NCI-H2081 (cell line): ENCODE measurements around the gene CHCHD6.

Experiments
- DNase-seq, 2 experiments: peaks; one replicate each; lab custom pipeline; 2025; lab: John Stamatoyannopoulos, UW

CHCHD6 gene

DNA sequence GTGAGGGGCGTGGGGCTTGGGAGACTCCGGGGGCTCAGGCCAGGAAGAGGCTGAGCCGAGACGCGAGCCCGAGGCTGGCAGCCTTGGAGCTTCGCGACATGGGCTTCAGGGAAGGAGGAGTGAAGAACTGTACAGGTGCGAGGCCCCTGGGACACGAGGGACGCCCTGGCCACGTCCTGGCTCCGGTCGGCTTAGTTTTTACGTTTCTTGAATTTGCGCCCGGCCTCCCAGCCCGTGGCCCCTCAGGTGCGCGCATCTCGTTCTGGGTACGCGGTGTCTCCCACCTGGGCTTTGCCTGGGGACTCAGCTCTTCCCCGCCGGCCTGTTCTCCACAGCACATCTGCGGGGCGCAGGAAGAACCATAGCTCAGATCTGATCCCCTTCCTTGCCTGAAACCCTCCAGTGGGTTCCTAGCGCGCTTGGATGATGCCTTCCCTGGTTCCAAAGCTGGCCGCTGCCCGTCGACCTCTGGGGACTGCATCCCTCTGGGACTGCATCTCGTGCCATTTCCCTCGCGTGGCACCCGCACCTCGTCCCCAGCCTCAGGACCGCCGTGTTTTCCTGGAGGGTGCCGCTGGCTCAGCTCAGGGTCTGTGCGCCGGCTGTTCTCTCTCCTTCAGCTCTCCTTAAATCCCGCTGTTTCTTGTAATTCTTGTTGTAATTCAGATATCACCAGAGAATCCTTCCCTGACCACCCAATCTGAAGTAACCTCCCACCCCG, 614 bp downstream of the CHCHD6 start:
- DNase-seq, result peak in 1 of 2 experiments; percentile 51

DNA sequence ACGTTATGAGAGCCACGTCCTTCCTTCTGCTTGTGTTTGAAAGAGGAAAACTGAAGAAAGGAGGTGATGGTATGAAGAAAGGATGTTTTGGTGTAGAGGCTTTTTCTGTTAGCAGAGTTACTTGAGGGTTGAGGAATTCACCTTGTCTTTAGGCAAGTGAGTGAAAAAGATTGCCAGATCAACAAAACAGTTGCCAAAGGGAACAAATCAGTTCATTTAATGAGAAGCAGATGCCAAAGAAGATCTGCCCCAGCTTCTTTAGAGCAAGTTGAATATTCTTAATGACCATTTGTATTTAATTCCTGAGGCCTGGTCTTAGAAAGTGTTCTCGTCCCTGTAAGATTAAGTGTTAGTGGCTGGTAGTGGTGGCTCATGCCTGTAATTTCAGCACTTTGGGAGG, 2.6 kb downstream of the CHCHD6 start:
- DNase-seq, result no peak

DNA sequence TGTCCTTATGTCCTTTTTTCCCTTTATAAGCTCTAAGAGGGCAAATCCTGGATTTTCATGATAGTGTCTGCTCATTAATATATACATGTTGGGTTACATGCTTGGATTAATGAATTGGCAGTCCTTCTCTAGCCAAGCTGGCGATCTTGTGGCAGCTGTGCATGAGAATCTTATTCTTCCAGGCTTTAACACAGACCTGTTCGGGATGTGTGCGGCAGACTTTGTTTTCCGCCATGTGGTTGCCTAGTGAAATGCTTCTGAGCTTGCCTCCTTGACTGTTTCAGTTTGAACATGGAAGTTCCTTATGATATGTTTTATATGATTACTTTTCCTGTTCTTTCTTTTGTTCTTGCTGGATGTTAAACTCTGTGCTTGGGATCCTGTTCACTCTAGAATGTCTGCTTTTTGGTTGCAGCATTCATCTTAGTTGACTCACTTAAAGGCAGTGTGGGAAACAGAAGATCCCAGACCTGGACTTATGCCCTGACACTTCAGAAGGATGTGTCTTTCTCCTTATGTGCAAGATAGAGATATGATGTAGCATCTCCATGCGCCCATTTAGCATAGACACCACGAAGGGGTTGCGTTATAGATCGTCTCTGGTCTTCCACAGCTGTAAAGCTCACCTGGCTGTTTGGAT, 7.2 kb downstream of the CHCHD6 start:
- DNase-seq, result no peak

DNA sequence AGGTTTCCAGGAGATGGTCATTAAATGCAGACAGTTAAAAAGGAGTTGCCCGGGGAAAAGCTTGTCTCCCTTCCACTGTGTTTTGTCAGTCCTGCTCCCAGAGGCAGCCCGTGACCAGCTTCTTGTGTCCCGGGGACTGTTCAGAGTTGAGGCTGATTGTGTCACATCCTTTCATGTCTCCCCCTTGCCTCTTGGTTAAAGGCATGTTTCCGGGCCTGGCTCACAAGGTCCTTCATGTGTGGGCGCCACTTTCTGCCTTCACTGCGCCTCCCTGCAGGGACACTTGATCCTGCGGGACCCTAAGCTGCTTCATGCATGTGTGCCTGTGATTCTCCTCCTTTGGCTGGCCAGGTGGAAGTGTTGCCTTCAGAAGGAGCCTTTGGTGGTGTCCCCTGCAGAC, 9.2 kb downstream of the CHCHD6 start:
- DNase-seq, result no peak

DNA sequence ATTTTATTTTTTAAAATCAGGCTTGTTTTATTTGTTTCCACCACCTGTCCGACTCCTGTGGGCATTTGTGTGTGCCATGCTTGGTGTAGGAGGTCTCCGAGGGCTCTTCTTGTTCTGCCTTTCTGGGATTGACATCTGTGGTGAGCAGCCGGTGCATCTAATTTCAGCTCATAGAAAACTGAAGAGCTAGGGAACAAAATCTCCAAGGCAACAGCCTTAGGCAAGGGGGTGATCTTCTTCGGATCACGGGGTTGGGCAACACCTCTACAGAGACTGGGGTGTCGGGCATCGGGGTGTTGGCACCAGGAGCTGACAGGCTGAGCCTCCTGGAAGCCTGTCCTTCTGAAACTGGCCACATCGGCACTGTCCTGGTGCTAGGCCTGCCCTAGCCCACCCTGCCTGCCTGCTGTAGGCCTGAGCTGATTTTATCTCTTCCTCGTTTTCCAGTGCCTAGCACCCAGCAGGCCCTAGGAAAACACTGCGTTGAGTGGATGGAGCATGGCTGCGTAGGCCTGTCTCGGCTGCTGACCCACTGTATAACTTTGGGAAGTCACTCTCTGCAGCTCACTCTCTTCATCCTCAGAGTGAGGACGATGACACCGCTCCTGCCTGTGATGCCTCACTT, 10.3 kb downstream of the CHCHD6 start:
- DNase-seq, result no peak

DNA sequence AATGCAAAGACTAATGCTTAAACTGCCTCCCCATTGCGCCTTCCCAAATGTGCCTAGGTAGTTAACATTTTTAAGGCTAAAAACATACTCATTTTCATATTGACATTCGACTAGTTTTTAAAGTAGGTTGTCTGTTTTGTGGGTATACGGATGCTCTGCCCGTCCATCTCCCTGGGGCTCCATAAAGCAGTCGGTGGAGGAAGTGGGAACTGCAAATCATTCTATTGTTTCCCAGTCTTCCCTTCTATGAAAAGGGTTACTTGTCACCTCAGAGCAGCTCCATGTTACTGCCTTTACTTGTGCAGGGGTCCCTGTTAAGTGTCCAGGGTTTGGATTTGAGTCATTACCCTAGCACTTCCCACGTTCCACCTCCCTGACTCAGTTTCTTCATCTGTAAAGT, 10.9 kb downstream of the CHCHD6 start:
- DNase-seq, result no peak

DNA sequence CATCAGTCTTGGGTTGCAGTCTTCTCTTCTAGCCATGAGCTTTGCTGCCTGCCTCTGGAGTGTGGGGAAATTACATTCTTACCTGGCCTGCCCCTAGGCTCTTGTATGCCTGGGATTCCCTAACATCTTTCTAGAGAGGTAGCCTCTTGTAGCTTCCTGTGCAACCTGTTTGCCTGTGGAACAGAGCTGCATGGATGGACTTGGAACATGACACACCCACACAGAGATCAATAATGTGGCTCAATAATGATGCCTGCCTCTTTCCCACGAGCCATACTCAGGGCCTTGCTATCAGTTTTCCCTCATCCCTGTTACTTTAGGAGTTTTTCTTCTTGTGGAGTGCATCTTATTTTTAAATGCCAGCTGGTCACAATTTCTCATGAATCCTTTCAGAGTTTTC, 11.4 kb downstream of the CHCHD6 start:
- no peak for DNase-seq

DNA sequence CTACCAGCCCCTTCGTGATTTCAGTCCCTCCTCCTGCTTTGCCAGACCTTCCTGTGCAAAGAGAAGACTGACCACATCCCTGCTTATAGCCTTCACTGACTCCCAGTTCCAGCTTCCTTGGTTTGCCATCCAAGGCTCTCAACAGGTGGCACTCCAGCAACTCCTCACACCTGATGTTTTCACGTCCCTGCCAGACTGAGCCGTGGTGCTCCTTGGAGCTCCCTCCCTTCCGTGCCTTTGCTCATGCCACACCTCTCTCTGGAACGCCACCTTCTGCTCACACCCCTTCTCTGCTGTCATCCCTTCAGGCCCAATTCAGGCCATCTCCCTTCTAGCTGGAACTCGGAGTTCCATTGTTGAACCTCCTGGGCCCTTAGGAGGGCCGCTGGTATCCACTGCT, 12.0 kb downstream of the CHCHD6 start:
- no peak for DNase-seq

DNA sequence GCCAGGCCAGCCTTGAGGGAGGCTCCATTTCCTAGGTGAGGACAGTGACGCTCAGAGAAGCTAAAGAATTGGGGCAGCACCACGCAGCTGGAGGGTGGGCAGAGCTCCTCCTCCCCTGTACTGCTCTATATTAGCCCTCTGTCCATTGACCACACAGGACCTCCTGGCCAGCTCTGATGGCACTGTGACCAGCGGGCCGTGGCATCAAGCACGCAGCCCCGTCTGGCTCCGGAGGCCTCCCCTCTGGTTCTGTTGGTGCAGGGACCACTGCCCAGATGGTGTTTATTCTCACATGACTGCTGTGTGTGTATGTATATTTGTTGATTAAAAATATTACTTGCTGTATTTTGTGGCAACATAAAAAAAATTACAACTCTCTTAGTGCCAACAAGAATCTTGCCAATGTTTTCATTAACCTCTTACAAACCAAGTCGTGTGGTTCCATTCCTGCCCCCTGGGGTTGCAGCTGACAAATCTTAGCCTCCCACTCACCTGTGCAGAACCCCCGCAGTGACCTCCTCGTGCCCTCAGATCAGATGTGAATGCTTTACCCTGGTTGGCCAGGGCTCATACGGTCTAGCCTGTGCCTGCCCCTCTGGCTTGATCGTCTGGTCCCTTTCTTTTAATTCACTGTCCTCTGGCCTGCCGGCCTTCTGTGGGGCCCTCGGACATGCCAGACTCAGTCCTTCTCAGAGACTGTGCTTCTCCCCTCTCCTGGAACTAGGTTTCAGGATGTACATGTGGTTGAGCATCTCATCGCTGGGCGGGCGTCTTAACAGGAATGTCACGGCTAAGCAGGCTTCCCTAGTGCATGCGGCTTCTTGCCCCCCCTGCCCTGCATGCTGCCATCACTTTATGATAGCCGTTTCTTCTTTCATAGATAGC, 14.8 kb downstream of the CHCHD6 start:
- DNase-seq, result no peak

DNA sequence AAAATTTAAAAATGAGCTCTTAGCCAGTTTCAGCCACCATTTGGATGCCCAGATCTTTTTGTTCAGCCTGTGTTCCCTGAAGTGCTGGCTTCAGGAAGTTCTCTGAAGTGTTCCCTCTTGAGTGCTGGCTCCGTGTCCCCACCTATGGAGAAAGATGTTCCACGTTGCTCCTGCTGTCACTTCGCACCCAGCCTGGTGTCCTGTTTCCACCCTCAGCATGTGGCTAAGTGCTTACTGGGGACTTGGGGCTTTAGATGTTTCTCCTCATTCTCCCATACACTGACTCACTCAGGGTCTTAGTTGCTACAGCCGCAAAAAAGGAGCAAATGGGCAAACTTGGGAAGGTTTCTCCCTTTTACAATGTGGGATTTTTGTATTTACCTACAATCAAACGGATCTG, 16.6 kb downstream of the CHCHD6 start:
- no peak for DNase-seq

DNA sequence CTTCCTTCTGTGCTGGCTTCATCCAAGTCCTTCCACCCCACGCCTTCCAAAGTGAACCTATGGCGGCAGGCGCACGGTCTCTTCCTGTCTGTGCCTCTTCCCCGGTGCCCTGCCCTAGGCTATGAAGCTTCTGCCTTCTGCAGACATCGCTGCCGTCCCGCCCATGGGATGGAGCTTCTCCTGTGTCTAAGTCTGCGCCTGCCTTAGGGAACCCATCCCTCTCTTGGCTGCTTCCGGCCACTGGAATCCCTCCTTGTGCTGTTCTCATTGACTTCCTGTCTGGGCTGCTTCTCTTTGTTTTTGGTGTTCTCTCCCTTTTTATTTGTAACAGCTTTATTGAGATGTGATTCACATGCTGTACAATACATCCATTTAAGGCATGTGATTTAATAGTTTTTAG, 17.2 kb downstream of the CHCHD6 start:
- no peak for DNase-seq

DNA sequence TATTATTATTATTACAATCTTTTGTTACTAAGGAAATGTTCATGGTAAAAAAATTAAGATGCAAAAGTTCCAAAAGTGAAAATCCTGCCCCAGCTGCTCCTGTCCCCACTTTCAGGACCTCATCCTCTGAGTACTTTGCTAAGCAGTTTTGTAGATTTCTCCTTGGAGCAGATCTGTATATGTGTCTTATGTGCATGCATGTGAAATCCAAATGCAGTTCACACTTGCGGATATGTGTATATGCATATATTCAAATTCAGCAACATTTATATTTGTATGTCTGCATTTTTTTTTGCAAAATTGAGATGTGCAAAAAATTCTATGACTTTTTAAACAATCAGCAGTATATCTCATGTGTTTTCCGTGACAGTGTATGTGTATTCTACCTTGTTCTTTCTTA, 19.2 kb downstream of the CHCHD6 start:
- no peak for DNase-seq

DNA sequence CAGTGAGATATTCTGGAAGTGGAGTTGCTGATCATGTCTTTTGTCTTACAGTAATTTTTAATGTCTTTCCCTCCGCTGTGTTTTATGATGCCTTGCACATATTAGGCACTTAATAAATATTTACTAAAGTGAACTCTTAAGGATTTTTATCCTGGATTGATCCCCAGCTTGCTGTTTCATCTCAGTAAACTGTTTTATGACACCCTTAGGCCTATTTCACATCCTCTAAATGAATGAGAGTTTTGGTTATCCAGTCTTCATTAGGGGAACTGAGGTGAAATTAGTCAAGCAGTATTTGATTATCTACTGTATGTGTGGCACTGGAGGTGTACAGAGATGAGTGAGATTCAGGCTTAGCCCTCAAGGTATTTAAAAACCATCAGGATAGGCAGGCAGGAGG, 19.8 kb downstream of the CHCHD6 start:
- no peak for DNase-seq

DNA sequence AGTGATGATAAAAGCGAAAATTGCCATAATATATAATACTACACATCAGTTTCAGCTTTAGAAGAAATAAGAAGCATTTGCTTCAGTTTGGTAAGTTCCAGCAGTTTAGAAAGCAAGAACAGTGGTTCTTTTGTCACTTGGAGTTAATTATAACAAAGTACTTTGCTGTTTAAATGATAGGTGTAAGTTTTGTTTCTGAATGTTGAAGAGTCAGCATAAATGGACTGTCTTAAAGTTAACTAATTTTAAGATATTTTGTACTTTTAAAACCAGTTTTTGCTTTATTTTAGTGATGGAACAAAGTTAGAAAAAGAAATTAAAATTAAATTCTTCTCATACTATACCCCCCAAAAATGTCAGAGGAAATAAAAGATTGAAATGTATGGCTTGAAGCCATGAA, 24.6 kb downstream of the CHCHD6 start:
- DNase-seq, result no peak

DNA sequence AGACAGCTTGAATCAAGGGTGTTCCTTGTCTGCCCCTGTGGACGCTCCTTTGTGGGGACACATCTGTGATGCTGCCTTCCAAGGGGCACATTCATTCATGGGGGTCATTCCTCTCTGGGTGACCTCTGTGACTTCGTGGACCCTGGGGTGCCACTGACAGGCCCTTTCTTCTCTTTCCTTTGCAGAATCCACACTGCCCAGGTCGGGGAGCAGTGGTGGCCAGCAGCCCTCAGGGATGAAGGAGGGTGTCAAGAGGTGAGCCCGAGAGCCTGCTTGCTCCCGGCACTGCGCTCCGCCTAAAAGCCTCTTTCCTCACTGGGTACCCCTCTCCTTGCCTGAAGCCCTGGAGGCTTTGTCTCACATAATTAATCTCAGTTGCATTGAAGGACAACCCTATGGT, 26.3 kb downstream of the CHCHD6 start:
- DNase-seq, result no peak

DNA sequence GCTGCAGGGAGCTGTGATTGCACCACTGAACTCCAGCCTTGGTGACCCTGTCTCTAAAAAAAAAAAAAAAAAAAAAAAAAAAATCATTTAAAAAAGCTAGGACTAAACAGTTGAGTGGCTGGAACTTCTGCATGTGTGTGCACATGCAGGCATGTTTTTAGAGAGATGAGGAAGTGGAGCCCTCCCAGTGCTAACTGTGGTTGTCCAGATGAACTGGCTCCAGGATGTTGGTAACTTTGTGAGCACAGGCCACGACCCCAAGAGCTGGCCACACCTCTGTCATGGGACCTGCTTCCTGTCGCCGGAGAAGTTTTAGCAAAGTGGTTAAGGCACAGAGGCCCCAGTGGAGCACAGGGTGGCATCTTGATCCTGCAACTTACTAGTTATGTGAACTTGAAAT, 27.0 kb downstream of the CHCHD6 start:
- no peak for DNase-seq

DNA sequence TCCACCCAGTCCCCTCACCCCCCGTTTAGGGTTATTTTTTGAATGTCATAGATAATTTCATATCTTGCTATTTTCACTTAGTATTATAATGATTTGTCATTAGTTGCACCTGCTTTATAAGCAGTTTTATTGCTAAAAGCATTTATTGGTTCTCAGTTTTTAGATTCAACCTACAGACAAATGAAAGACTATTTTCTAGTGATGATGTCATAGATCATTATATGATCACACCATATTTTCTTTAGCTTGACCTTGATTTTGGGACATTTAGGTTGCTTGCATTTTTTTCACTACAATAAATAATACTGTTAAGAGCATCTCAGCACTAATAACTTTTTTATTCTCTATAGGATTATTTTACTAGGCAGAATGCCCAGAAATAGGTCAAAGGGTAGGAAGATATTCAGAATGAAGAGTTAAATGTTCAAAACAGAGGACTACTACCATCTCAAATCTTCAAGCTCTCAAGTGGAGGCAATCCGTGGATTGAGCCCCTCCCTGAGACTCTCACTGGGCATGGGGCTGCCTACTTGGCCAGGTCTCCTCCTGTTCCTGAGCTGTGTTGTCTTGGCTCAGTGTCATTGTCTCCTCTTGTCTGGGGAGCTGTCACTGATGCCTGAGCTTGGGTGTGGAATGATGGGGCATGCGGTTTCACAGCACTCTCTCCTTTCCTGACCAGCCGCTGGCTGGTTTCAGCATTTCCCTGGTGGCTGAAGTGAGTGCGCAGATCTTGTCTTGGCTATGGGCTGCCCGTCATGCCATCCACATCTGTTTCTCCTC, 28.4 kb downstream of the CHCHD6 start:
- DNase-seq, result no peak

DNA sequence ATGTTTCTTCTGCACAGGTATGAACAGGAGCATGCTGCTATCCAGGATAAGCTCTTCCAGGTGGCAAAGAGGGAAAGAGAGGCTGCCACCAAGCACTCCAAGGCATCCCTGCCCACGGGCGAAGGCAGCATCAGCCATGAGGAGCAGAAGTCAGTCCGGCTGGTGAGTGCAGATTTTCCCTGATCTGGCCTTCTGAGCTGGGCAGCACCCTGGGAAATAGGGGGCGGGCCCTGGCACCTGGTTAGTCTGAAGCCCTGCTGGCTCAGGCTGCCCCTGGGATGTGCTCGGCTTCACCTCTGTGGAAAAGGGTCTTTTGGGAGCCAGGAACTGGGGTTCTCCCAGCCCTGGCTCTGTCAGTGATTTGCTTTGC, 29.0 kb downstream of the CHCHD6 start:
- DNase-seq, result no peak

DNA sequence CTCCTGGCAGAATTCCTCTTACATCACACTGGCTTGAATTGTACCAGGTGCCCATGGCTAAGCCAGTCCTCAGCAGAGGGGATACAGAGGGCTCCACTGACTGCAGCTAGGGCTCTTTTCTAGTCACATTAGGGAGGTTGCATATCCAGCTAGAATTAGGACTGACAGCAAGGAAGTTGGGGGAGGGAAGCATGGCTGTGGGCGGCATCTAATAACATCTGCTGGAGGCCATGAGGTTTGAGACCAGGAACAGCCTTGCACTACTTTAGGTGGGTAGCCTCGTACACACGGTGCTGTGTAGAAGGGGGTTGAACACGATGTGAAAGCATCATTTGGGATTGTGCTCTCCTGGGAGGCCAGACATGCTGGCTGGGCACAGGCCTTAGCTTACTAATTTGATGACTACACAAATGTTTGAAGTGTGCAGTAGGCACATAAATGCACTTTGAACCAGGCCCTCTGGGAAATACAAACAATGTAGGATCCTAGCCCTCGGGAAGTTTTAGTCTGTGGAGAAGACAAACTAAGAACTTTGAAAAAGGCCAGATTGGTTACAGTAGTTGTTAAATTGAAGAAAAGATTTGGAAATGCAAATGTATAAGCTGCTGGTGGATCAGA, 30.2 kb downstream of the CHCHD6 start:
- no peak for DNase-seq

DNA sequence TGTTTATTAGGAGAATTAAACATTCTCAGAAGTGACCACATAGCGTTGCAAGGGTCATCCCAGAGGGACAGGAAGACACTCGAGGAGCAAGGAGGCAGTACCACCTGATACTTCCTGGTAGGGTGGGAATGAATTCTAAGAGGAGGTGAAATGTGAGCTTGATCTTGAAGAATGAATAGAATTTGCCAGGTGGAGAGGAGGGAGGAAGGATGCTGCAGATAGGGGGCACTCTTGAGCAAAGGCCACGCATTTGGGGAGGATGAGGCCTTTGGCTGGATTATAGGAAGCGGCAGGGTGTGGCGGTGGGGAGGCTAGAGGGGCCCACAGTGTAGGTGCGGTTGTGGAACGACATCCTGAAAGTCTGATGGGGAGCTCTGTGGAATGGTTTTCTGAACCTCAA, 33.5 kb downstream of the CHCHD6 start:
- no peak for DNase-seq

DNA sequence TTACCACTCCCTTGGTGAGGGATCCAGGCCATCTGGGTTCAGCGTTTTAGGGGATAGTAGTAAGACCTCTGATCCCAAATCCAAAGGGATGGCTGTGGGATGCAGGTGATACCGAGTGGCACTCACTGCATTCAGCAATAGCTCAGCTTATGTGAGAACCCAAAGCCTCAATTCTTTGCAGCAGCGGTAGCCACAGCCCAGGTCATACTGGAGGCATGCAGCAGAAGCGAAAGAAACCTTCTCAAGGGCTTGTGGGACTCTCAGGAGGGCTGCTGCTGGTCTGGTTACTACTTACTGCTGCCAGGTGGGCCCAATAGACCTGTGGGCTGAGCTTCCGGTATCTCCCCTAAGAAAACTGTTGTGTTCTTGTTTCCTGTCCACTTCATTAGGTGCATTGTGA, 38.0 kb downstream of the CHCHD6 start:
- no peak for DNase-seq
